HFF-Myc (cell line): ENCODE measurements around the gene PROZ.
A peak's percentile ranks its signal among the peaks of the same experiment; 100 is the strongest.

Source experiments
- DNase-seq: peaks from one replicate; pipeline ENCODE4 v3.0.0-alpha.2; 2011; ENCODE audit warnings: low read depth; ENCODE audit errors: extremely low read depth
- H3K4me3 ChIP-seq: replicated peaks from 2 replicates; pipeline ENCODE4 v1.5.1; 2011; ENCODE audit warnings: low read depth, mild to moderate bottlenecking, control low read depth, low read length
- TF ChIP-seq, protein P1 (sequence below): IDR thresholded peaks from 2 replicates; pipeline ENCODE4 v1.5.1; 2012; ENCODE audit warnings: mild to moderate bottlenecking, low read depth, low read length, control low read depth; ENCODE audit errors: missing control alignments

Gene PROZ

DNA sequence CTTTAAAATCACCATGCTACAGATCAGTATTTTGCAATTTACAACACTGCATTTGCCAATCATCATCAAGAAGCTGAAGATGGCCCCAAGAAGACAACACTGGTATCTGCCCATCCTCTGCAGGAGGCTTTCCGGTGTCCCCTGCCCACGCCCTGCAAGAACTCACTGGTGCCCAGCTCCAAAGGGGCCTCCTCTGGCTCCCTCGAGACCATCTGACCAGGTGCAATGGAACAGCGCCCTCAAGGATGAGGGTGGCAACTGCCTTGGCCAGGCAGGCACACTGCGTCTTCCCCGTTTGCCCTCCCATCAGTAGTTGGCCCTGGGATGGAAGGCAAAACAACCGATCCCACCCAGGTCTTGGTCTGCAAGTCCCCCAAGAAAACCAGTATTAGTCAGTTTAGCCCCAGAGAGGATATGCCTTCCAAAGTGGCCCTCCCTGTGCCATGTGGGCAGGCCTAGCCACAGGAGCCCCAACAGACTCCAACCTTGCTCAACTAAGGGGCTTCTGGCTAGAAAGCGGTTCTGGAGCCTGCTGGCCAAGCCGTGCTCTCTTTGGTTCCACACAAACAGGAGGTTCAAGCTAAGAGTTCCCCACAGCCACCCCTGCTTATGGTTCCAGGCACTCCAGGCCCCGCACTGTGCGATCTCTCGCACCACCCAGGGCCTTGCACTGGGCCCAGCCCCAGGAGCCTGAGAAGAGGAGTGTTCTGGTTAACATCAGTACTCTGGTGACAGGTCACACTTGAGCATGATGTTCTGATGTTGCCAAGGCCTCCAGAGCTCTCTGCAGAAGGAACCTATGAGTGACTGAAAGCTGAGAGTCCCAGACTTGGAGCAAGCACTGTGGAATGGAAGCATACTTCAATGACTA is 45.3 kb downstream of the PROZ start:
- DNase-seq, result no peak
- TF ChIP-seq, protein P1, sequence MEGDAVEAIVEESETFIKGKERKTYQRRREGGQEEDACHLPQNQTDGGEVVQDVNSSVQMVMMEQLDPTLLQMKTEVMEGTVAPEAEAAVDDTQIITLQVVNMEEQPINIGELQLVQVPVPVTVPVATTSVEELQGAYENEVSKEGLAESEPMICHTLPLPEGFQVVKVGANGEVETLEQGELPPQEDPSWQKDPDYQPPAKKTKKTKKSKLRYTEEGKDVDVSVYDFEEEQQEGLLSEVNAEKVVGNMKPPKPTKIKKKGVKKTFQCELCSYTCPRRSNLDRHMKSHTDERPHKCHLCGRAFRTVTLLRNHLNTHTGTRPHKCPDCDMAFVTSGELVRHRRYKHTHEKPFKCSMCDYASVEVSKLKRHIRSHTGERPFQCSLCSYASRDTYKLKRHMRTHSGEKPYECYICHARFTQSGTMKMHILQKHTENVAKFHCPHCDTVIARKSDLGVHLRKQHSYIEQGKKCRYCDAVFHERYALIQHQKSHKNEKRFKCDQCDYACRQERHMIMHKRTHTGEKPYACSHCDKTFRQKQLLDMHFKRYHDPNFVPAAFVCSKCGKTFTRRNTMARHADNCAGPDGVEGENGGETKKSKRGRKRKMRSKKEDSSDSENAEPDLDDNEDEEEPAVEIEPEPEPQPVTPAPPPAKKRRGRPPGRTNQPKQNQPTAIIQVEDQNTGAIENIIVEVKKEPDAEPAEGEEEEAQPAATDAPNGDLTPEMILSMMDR, result no peak
- no peak overlapping the region for H3K4me3 ChIP-seq

DNA sequence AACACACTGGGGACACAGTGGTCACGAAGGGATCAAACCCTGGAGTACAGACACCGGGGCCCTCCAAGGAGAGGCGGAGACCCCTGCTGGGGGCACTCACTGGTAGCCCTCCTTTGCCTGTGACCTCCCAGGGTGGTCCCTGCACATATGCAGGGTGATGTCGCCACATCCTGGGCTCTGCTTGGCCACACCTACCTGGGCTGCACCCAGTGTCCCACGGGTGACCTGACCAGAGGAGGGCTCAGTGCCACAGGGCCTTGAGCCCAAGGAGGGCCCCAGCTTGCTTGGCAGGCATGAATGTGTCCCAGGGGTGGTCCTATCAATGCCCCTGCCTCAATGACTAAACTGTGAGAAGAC is 45.9 kb downstream of the PROZ start:
- H3K4me3 ChIP-seq, result no peak overlapping the region
- DNase-seq, result no peak
- TF ChIP-seq, protein P1, result no peak

DNA sequence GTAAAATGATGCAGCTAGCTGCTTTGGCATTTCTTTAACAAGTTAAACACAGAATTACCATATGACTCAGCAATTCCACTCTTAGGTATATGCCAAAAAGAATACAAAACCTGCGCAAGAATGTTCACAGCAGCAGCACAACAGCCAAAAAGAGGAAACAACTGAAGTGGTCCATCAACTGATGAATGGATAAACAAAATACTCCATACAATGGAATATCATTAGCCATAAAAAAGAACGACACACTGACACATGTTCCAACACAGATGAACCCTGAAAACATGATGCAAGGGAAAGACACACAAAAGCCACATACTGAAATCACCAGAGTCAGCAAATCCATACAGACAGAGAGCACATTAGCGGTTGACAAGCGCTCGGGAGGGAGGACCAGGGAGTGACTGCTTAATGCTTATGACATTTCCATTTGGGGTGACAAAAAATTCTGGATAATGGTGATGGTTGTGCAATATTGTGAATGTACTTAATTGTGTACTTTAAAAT is 47.0 kb downstream of the PROZ start:
- H3K4me3 ChIP-seq, result no peak overlapping the region
- no peak for DNase-seq
- TF ChIP-seq, protein P1, result no peak

DNA sequence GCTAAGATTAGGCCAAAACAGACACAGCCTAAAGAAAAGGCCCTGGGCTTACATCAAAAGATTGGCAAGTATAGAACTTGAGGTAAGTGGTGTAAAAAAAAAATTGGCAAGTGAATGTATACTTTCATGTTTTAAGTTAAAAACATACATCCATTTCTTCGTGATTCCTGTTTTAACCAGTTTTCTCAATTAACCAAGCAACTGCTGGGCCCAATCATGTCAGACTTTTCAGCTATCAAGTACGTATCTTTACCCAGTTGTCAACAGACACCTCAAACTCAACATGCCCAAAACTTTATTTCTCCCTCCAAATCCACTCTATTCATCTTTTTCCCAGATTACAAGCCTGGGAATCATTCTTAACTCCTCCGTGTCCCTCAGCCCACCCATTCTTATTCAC is 49.0 kb downstream of the PROZ start:
- H3K4me3 ChIP-seq, result peak overlapping the region; percentile 95
- no peak for DNase-seq
- TF ChIP-seq, protein P1, result no peak

DNA sequence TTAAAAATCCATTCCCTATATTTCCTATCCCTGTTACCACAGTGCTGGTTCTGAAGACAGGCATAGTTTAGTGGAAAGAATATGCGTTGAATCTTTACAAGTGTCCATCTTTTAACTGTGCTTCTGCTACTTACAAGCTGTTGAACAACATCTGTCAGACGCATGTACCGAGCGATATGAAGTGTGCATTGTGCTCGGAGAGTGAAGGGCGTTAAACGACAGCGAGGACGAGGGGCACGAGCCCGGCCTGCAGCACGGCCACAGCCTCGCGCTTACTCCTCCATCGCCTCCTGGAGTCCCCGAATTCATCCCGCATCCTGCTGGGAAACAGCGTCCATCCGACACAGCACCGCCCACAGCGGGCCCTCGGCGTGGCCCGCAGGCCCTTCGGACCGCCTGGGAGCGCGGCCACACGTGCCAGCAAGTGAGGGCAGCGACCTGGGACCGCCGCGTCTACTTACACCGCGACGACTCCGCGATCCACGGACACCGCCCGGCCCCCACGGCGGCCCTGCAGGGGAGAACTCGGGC is 49.5 kb downstream of the PROZ start:
- peak overlapping the region; percentile 95 for H3K4me3 ChIP-seq
- DNase-seq, result no peak
- TF ChIP-seq, protein P1, result no peak

DNA sequence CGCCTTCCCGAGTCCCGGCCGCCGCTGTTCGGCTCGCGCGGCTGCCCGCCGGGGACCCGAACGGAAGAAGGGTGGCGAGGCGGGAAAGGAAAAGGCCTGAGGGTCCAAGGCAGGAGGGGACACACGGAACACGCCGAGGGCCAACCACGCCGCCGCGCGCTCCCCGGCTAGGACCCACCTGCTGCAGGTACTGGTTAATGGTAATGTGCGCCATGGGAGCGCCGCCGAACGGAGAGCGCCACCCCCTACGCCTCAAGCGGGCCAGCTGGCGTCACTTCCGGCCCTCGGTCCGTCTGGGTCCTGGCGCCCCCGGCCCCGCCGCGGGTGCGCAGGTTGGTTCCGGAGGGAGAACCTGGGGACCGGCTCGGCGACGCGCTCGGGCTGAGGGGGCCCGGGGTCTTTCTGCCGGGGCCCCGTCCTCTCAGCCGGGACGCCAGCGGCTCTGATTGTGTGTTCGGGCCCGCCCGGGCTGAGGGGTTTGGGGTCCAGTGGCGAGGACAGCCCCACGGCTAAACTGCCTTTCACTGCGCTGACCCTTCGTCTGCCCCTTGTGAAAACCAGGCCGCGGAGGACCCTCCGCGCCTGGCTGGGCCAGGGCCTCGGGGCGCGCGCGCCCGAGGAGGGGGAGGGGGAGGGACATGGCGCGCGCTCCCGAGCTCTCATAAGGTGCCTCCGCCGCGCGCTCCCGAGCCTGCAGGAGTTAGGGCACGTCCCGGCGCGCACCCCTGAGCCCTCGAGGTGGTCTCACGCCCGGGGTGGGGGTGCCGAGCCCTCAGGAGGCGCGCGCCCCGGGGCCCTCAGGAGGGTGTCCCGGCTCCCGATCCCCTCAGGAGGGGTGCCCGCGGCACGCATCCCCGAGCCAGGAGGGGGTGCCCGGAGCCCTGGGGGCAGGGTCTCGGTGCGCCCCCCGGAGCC is 50.2 kb downstream of the PROZ start, which contains the start of gene PCID2:
Gene PCID2, minus strand, starts transcription at position 249 of the 915 bp plus-strand sequence. Its CDS starts 35 bp downstream, at position 214.
- peak within 1 kb of the TSS; percentile 95 for H3K4me3 ChIP-seq
- TF ChIP-seq, protein P1, result no peak
- DNase-seq, result no peak
